Bronchial epithelial cell (primary cell): ENCODE data around the gene STOML3. TPM values are rescaled to one million over a fixed set of nuclear protein-coding genes. Genes with fewer than 3 reads are reported as not detected.

Experiments used
- DNase-seq: peaks from one replicate; pipeline ENCODE4 v3.0.0-alpha.2; 2010; ENCODE audit warnings: low read depth
- FAIRE-seq: peaks from 2 replicates; lab custom pipeline; 2011; peaks lifted over from hg19 to GRCh38; lab: Jason Lieb, UNC
- H3K27me3 ChIP-seq: 2 replicates; pipeline ENCODE4 v1.5.1; 2011; ENCODE audit warnings: low read length; ENCODE audit not compliant: control insufficient read depth, insufficient read depth
- H3K36me3 ChIP-seq: 2 replicates; pipeline ENCODE4 v1.5.1; 2011; ENCODE audit warnings: low read length; ENCODE audit not compliant: control insufficient read depth, insufficient read depth
- H3K4me3 ChIP-seq: 2 replicates; pipeline ENCODE4 v1.5.1; 2011; ENCODE audit warnings: mild to moderate bottlenecking, low read depth, low read length, control low read depth
- total RNA-seq: library from RNA; depleted of rRNA; stranded (reverse); fragments of >200 nt; gene quantifications from 2 replicates; pipeline ENCODE4 v1.2.1, GENCODE V29; 2014
- TF ChIP-seq, protein P1 (sequence below): IDR thresholded peaks from 2 replicates; pipeline ENCODE4 v1.5.1; 2011; ENCODE audit warnings: mild to moderate bottlenecking, moderate library complexity, low read length, control low read depth, inconsistent platforms; ENCODE audit not compliant: insufficient read depth, severe bottlenecking

STOML3 gene
- total RNA-seq, 1 donor from 2014 or later: not detected

DNA sequence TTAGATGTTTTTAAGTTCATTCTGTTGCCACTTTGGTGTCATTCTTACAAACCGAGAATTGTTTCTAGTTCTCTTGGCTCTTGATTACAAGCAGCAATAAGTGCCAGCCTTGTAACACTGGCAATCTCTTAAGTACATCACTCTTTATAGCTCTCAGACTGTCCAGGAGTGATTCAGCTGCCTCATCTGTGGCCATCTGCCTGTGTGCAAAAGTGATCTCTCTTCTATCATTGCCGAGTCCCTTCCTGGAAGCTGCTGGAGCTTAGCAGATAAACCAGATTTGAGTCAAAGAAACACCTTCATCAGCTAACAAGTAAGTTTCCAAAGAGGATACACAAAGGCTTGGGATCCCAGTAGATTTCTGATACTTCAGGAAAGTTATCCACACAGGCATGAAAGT lies 23.2 kb downstream of the STOML3 start:
- Histone ChIP-seq H3K27me3 (no peaks in the 10 kb centered on the region), H3K4me3 (no peak overlapping the region), H3K36me3 (no peaks in the 10 kb centered on the region)
- TF ChIP-seq, protein P1, sequence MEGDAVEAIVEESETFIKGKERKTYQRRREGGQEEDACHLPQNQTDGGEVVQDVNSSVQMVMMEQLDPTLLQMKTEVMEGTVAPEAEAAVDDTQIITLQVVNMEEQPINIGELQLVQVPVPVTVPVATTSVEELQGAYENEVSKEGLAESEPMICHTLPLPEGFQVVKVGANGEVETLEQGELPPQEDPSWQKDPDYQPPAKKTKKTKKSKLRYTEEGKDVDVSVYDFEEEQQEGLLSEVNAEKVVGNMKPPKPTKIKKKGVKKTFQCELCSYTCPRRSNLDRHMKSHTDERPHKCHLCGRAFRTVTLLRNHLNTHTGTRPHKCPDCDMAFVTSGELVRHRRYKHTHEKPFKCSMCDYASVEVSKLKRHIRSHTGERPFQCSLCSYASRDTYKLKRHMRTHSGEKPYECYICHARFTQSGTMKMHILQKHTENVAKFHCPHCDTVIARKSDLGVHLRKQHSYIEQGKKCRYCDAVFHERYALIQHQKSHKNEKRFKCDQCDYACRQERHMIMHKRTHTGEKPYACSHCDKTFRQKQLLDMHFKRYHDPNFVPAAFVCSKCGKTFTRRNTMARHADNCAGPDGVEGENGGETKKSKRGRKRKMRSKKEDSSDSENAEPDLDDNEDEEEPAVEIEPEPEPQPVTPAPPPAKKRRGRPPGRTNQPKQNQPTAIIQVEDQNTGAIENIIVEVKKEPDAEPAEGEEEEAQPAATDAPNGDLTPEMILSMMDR: no peak
- DNase-seq: no peak
- FAIRE-seq: no peak

DNA sequence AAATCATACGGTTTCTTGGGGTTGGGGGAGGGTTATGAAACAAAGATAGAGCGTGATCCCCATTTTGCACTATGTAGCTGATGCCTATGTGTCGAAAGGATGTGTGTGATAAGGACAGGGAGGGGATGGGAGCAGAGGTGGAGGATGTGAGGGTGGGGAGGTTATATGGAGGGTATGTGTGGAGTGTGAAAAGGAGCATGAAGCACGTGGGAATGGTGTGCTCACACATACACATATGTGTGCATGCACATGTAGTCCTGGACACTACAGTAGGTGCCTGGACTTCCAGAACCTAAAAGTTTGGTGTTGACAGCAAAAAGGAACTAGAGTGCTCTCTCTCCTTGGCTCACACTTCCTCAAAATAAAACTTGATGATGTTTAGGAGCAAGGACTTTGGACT lies 25.4 kb downstream of the STOML3 start:
- Histone ChIP-seq H3K27me3 (no peaks in the 10 kb centered on the region), H3K4me3 (no peak overlapping the region), H3K36me3 (no peaks in the 10 kb centered on the region)
- FAIRE-seq: no peak
- no peak for DNase-seq
- TF ChIP-seq, protein P1: no peak

DNA sequence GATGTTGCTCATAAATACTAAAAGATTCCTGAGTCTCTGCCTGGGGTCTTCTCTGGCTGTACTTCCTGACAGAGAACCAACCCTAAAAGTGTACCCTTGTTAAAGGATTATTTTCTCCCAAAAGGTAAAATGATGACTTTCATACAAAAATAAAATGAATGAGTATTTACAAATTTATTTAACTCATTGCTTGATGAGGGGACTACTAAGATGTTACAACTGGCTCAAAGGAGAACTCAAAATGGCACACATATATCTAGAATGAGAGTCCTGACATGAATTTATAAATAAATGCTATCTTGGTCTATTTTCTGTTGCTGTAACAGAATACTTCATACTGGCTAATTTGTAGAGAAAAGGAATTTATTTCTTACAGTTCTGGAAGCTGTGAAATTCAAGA lies 30.5 kb downstream of the STOML3 start:
- FAIRE-seq (no peak), DNase-seq (no peak)
- TF ChIP-seq, protein P1: no peak
- Histone ChIP-seq H3K4me3 (no peak overlapping the region), H3K27me3 (no peaks in the 10 kb centered on the region), H3K36me3 (no peaks in the 10 kb centered on the region)

DNA sequence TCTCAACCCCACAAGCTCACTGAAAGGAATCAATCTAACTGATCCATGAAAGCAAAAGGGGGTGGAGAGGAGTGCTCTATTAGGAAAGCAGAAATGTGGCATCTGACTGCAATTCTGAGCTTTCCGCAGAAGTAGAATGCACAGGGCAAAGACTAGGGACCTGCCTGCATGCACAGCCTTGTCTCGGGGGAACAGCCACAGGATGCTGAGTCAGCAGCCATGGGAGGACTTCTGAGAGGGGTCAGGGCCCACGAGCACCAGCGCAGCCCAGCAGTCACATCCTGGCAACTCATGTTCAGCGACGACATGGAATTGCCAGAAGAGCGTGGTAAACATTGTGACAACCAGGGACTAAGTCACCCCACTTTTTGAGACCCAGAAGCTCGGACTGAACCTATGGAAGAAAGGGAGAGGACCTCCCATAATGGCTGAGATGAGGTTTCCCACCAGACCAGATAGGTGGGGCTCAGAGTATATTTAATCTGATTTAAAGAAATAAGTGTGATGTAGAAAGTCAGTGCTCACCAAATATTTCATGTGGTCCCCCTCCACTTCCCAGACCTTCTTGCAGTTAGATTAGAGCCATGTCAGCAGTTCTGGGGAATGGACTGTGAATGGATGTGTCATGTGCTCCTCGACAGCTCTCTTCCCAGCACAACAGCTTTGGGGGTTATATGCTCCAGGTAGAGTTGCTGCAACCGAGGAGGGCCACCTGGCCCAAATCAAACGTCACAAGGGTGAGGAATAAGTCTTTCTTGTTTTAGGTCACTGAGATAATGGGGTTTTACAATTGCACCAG lies 32.6 kb downstream of the STOML3 start:
- no peaks in the 10 kb centered on the region for H3K36me3 ChIP-seq
- H3K27me3 ChIP-seq: no peaks in the 10 kb centered on the region
- FAIRE-seq (no peak), DNase-seq (no peak)
- TF ChIP-seq, protein P1: no peak
- H3K4me3 ChIP-seq: no peak overlapping the region

DNA sequence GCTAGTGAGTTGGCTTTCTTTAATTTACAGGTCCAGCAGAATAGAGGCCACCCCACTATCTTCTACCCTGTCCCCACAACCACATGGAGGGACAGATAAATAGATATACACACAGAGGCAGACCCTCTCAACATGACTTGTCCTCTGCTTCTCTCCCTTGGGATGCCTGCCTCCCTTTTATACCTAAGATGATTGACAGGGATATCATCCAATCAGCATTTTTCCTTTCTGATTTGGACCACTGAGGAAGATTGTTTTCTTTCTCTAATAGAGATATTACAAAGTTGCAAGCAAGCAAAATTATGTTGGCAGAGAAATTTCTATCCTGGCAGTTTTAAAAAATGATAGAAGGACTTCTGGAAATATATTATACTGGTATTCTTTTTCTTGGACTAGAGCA lies 35.8 kb downstream of the STOML3 start:
- Histone ChIP-seq H3K27me3 (no peaks in the 10 kb centered on the region), H3K36me3 (no peaks in the 10 kb centered on the region), H3K4me3 (no peak overlapping the region)
- DNase-seq (no peak), FAIRE-seq (no peak)
- TF ChIP-seq, protein P1: no peak
